ENCODE results near the gene MAP3K21.

The MAP3K21 gene

GRCh38 chr1:233360525-233361102 is 33.1 kb downstream of the MAP3K21 start:
- no peak for DNase-seq

GRCh38 chr1:233361876-233362275 is 34.4 kb downstream of the MAP3K21 start:
- no peak for DNase-seq

GRCh38 chr1:233362743-233363142 is 35.2 kb downstream of the MAP3K21 start:
- DNase-seq, result no peak

- DNase-seq, result no peak
Observed at GRCh38 chr1:233364026-233364425, 36.5 kb downstream of the MAP3K21 start.

- DNase-seq, result peak; percentile 19
Observed at GRCh38 chr1:233364695-233365539, 37.4 kb downstream of the MAP3K21 start.

GRCh38 chr1:233366575-233366974 is 39.1 kb downstream of the MAP3K21 start:
- DNase-seq, result no peak

- no peak for DNase-seq
Observed at GRCh38 chr1:233367057-233367803, 39.7 kb downstream of the MAP3K21 start.

- no peak for DNase-seq
Observed at GRCh38 chr1:233368106-233368788, 40.7 kb downstream of the MAP3K21 start.

GRCh38 chr1:233368789-233369130 is 41.2 kb downstream of the MAP3K21 start:
- no peak for DNase-seq

GRCh38 chr1:233372218-233373120 is 44.9 kb downstream of the MAP3K21 start:
- DNase-seq, result no peak

- no peak for DNase-seq
Observed at GRCh38 chr1:233373226-233373625, 45.7 kb downstream of the MAP3K21 start.

GRCh38 chr1:233375653-233376052 is 48.1 kb downstream of the MAP3K21 start:
- no peak for DNase-seq

- DNase-seq, result no peak
Observed at GRCh38 chr1:233376382-233377110, 49.0 kb downstream of the MAP3K21 start.

- no peak for DNase-seq
Observed at GRCh38 chr1:233379869-233380438, 52.4 kb downstream of the MAP3K21 start.

GRCh38 chr1:233381806-233382205 is 54.3 kb downstream of the MAP3K21 start:
- no peak for DNase-seq

- DNase-seq, result no peak
Observed at GRCh38 chr1:233383984-233384383, 56.5 kb downstream of the MAP3K21 start.

GRCh38 chr1:233386336-233386735 is 58.8 kb downstream of the MAP3K21 start:
- no peak for DNase-seq

GRCh38 chr1:233387585-233387984 is 60.1 kb downstream of the MAP3K21 start:
- no peak for DNase-seq

- DNase-seq, result no peak
Observed at GRCh38 chr1:233389169-233389568, 61.6 kb downstream of the MAP3K21 start.

- DNase-seq, result no peak
Observed at GRCh38 chr1:233389893-233390292, 62.4 kb downstream of the MAP3K21 start.

Data from NCI-H1436 (cell line).